Neural cell (in vitro differentiated cells): ENCODE results near the gene HIPK2. TPM values are rescaled to one million over a fixed set of nuclear protein-coding genes. Genes with fewer than 3 reads are reported as not detected.

Experiments used
- H2AFZ ChIP-seq: fragments of 200-600, 300-800 bp; sonication (generic), shearing (Covaris generic); 2 replicates; pipeline ENCODE4 v1.6.0; 2014; ENCODE audit warnings: low read depth, mild to moderate bottlenecking, antibody characterized with exemption, low read length, moderate library complexity
- H3F3A ChIP-seq: fragments of 200-600 bp; shearing (Covaris generic); 2 replicates; pipeline ENCODE4 v1.6.1; 2016; ENCODE audit warnings: mild to moderate bottlenecking, moderate library complexity, mixed read lengths, antibody characterized with exemption, low read length; ENCODE audit not compliant: insufficient read depth, poor library complexity, severe bottlenecking
- H3K27ac ChIP-seq: fragments of 200-600, 300-800 bp; sonication (generic), shearing (Covaris generic); 2 replicates; pipeline ENCODE4 v1.5.1; 2014; ENCODE audit warnings: mild to moderate bottlenecking, low read length, moderate library complexity
- H3K27me3 ChIP-seq: fragments of 300-800, 200-600 bp; sonication (generic), shearing (Covaris generic); 2 replicates; pipeline ENCODE4 v1.6.0; 2014; ENCODE audit warnings: mild to moderate bottlenecking, low read depth, low read length, moderate library complexity; ENCODE audit not compliant: insufficient read depth
- H3K36me3 ChIP-seq: fragments of 300-800, 200-600 bp; sonication (generic), shearing (Covaris generic); 2 replicates; pipeline ENCODE4 v1.5.1; 2014; ENCODE audit warnings: mild to moderate bottlenecking, antibody characterized with exemption, low read length, moderate library complexity; ENCODE audit not compliant: insufficient read depth
- H3K4me2 ChIP-seq: fragments of 300-800, 200-600 bp; sonication (generic), shearing (Covaris generic); 2 replicates; pipeline ENCODE4 v1.6.0; 2014; ENCODE audit warnings: mild to moderate bottlenecking, low read length
- H3K4me3 ChIP-seq: fragments of 300-800, 200-600 bp; sonication (generic), shearing (Covaris generic); 2 replicates; pipeline ENCODE4 v1.5.1; 2014; ENCODE audit warnings: mild to moderate bottlenecking, low read length, moderate library complexity
- H3K79me2 ChIP-seq: fragments of 200-600 bp; shearing (Covaris generic); replicated peaks from 2 replicates; pipeline ENCODE4 v1.6.0; 2014; ENCODE audit warnings: mild to moderate bottlenecking, low read length, moderate library complexity; ENCODE audit not compliant: insufficient read depth
- H3K9ac ChIP-seq: fragments of 300-800, 200-600 bp; sonication (generic), shearing (Covaris generic); 2 replicates; pipeline ENCODE4 v1.6.1; 2016; ENCODE audit warnings: mild to moderate bottlenecking, low read length, mixed read lengths
- H3K9me2 ChIP-seq: fragments of 200-600 bp; shearing (Covaris generic); 2 replicates; pipeline ENCODE4 v1.6.1; 2016; ENCODE audit warnings: mild to moderate bottlenecking, low read length, mixed read lengths; ENCODE audit not compliant: insufficient read depth
- H3K9me3 ChIP-seq: fragments of 200-600, 300-800 bp; sonication (generic), shearing (Covaris generic); 2 replicates; pipeline ENCODE4 v1.6.1; 2016; ENCODE audit warnings: mild to moderate bottlenecking, mixed run types, low read length, moderate library complexity, mixed read lengths
- H4K20me1 ChIP-seq: fragments of 200-600 bp; shearing (Covaris generic); 2 replicates; pipeline ENCODE4 v1.6.1; 2016; ENCODE audit warnings: mild to moderate bottlenecking, mixed run types; ENCODE audit not compliant: insufficient read depth
- CTCF ChIP-seq: fragments of 450-650 bp; IDR thresholded peaks from 2 replicates; pipeline ENCODE4 v1.5.1; 2014; ENCODE audit warnings: antibody characterized with exemption, mild to moderate bottlenecking, moderate library complexity; ENCODE audit not compliant: poor library complexity, severe bottlenecking
- EP300 ChIP-seq: fragments of 450-650 bp; conservative IDR thresholded peaks from 2 replicates; pipeline ENCODE4 v1.6.1; 2014; ENCODE audit warnings: antibody characterized with exemption, mild to moderate bottlenecking, moderate library complexity; ENCODE audit not compliant: poor library complexity, severe bottlenecking
- EZH2 ChIP-seq: fragments of 200-600, 300-800 bp; shearing (Covaris generic), sonication (generic); IDR thresholded peaks from 2 replicates; pipeline ENCODE4 v1.6.1; 2014; ENCODE audit warnings: antibody characterized with exemption, low read length, borderline replicate concordance, mild to moderate bottlenecking; ENCODE audit not compliant: insufficient read depth, poor library complexity, severe bottlenecking
- MXI1 ChIP-seq: fragments of 450-650 bp; conservative IDR thresholded peaks from 2 replicates; pipeline ENCODE4 v1.6.1; 2014; ENCODE audit warnings: antibody characterized with exemption, mild to moderate bottlenecking; ENCODE audit not compliant: poor library complexity, severe bottlenecking
- POLR2AphosphoS5 ChIP-seq: IDR thresholded peaks from 2 replicates; pipeline ENCODE4 v1.6.1; 2012
- RAD21 ChIP-seq: fragments of 450-650 bp; conservative IDR thresholded peaks from 2 replicates; pipeline ENCODE4 v1.6.1; 2014; ENCODE audit warnings: antibody characterized with exemption, mild to moderate bottlenecking, moderate library complexity
- SMC3 ChIP-seq: fragments of 450-650 bp; conservative IDR thresholded peaks from 2 replicates; pipeline ENCODE4 v1.6.1; 2014; ENCODE audit warnings: antibody characterized with exemption, mild to moderate bottlenecking, moderate library complexity; ENCODE audit not compliant: poor library complexity
- TAF1 ChIP-seq: IDR thresholded peaks from 2 replicates; pipeline ENCODE4 v1.6.1; 2012; ENCODE audit warnings: low read depth
- polyA plus RNA-seq: library from polyadenylated mRNA; depleted of rRNA; stranded (reverse); fragments of >200 nt; gene quantifications from 2 replicates; pipeline ENCODE4 v1.2.3, GENCODE V29; 2014
- TF ChIP-seq, protein P1 (sequence below): IDR thresholded peaks from 2 replicates; pipeline ENCODE4 v1.6.1; 2012; ENCODE audit warnings: borderline replicate concordance

The HIPK2 gene
- polyA plus RNA-seq, 1 donor from 2014 or later = 8.5 TPM

- TF ChIP-seq RAD21 (no peak), TAF1 (no peak), CTCF (no peak), EP300 (no peak), POLR2AphosphoS5 (no peak), SMC3 (no peak), MXI1 (no peak), EZH2 (no peak)
- TF ChIP-seq, protein P1, sequence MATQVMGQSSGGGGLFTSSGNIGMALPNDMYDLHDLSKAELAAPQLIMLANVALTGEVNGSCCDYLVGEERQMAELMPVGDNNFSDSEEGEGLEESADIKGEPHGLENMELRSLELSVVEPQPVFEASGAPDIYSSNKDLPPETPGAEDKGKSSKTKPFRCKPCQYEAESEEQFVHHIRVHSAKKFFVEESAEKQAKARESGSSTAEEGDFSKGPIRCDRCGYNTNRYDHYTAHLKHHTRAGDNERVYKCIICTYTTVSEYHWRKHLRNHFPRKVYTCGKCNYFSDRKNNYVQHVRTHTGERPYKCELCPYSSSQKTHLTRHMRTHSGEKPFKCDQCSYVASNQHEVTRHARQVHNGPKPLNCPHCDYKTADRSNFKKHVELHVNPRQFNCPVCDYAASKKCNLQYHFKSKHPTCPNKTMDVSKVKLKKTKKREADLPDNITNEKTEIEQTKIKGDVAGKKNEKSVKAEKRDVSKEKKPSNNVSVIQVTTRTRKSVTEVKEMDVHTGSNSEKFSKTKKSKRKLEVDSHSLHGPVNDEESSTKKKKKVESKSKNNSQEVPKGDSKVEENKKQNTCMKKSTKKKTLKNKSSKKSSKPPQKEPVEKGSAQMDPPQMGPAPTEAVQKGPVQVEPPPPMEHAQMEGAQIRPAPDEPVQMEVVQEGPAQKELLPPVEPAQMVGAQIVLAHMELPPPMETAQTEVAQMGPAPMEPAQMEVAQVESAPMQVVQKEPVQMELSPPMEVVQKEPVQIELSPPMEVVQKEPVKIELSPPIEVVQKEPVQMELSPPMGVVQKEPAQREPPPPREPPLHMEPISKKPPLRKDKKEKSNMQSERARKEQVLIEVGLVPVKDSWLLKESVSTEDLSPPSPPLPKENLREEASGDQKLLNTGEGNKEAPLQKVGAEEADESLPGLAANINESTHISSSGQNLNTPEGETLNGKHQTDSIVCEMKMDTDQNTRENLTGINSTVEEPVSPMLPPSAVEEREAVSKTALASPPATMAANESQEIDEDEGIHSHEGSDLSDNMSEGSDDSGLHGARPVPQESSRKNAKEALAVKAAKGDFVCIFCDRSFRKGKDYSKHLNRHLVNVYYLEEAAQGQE = no peak
- Histone ChIP-seq H3K4me2 (no peak overlapping the region), H3F3A (no peaks in the 10 kb centered on the region), H3K79me2 (peaks cover 94% of the 10 kb centered on the region), H3K9me3 (no peaks in the 10 kb centered on the region), H3K4me3 (no peak overlapping the region), H3K9me2 (no peaks in the 10 kb centered on the region), H3K9ac (no peak overlapping the region), H4K20me1 (no peaks in the 10 kb centered on the region), H3K27ac (no peak overlapping the region), H3K27me3 (no peaks in the 10 kb centered on the region), H2AFZ (no peak overlapping the region), H3K36me3 (no peaks in the 10 kb centered on the region)
Observed at GRCh38 chr7:139765143-139765542, 12.7 kb downstream of the HIPK2 start.

- Histone ChIP-seq H3K4me2 (no peak overlapping the region), H3K4me3 (no peak overlapping the region), H3K36me3 (no peaks in the 10 kb centered on the region), H3K9ac (no peak overlapping the region), H4K20me1 (no peaks in the 10 kb centered on the region), H3K9me3 (no peaks in the 10 kb centered on the region), H3K79me2 (peaks cover 83% of the 10 kb centered on the region), H3K9me2 (no peaks in the 10 kb centered on the region), H2AFZ (no peak overlapping the region), H3F3A (no peaks in the 10 kb centered on the region), H3K27ac (no peak overlapping the region), H3K27me3 (no peaks in the 10 kb centered on the region)
- TF ChIP-seq POLR2AphosphoS5 = no peak
- TF ChIP-seq, protein P1 = no peak
- no peak for TF ChIP-seq MXI1
Observed at GRCh38 chr7:139763330-139763729, 14.5 kb downstream of the HIPK2 start.
